Measurements from ENCODE around the gene ITPR2. TPM values are rescaled to one million over a fixed set of nuclear protein-coding genes. Genes with fewer than 3 reads are reported as not detected.

Gene ITPR2
- total RNA-seq, 1 experiment from 2014 or later, result 14.3 TPM

GRCh38 chr12:26331136-26331535 is 501.9 kb downstream of the ITPR2 start:
- DNase-seq (ENCODE audit: unreplicated experiment), result no peak
- BruUV-seq (replicated peaks), result no TSS peak
- no peak for TF ChIP-seq CTCF (IDR thresholded peaks at IDR 0.05; ENCODE audit: unreplicated experiment)
- Mint-ChIP-seq H3K27me3 (ENCODE audit: insufficient read depth, unreplicated experiment) (no peaks in the 10 kb centered on the region), H3K27ac (ENCODE audit: low read depth, unreplicated experiment) (no peak overlapping the region), H3K4me3 (ENCODE audit: unreplicated experiment) (no peak overlapping the region), H3K36me3 (ENCODE audit: insufficient read depth, unreplicated experiment) (no peaks in the 10 kb centered on the region), H3K4me1 (ENCODE audit: insufficient read depth, unreplicated experiment) (no peaks in the 10 kb centered on the region), H3K9me3 (ENCODE audit: unreplicated experiment) (no peaks in the 10 kb centered on the region)
- ChIA-PET CTCF (interaction anchor here (1.1 kb wide), 1 partner anchor 13 kb away, joined by 3 read pairs; no protein-coding TSS in a partner anchor), POLR2A (no interaction called here)
- intact Hi-C loops (cut with micrococcal nuclease), result no loop called here

GRCh38 chr12:26327975-26328644 is 504.9 kb downstream of the ITPR2 start:
- intact Hi-C loops (cut with micrococcal nuclease), result no loop called here
- Mint-ChIP-seq H3K36me3 (ENCODE audit: insufficient read depth, unreplicated experiment) (no peaks in the 10 kb centered on the region), H3K4me3 (ENCODE audit: unreplicated experiment) (no peak overlapping the region), H3K27me3 (ENCODE audit: insufficient read depth, unreplicated experiment) (no peaks in the 10 kb centered on the region), H3K27ac (ENCODE audit: low read depth, unreplicated experiment) (no peak overlapping the region), H3K4me1 (ENCODE audit: insufficient read depth, unreplicated experiment) (no peaks in the 10 kb centered on the region), H3K9me3 (ENCODE audit: unreplicated experiment) (no peaks in the 10 kb centered on the region)
- BruUV-seq (replicated peaks), result no TSS peak
- DNase-seq (ENCODE audit: unreplicated experiment), result no peak
- POLR2A ChIA-PET, result interaction anchor here (0.6 kb wide), 1 partner anchor 188 kb away, joined by 3 read pairs; no protein-coding TSS in a partner anchor
- CTCF ChIA-PET, result no interaction called here
- TF ChIP-seq CTCF (IDR thresholded peaks at IDR 0.05; ENCODE audit: unreplicated experiment), result no peak

GRCh38 chr12:26323673-26324072 is 509.3 kb downstream of the ITPR2 start:
- peaks cover 16% of the 10 kb centered on the region for H3K4me1 Mint-ChIP-seq (ENCODE audit: insufficient read depth, unreplicated experiment)
- intact Hi-C loops (cut with micrococcal nuclease), result no loop called here
- H3K27ac Mint-ChIP-seq (ENCODE audit: low read depth, unreplicated experiment), result no peak overlapping the region
- no peaks in the 10 kb centered on the region for H3K9me3 Mint-ChIP-seq (ENCODE audit: unreplicated experiment)
- ChIA-PET POLR2A (no interaction called here), CTCF (interaction anchor here (0.6 kb wide), 1 partner anchor 523 kb away, joined by 4 read pairs; no protein-coding TSS in a partner anchor)
- H3K27me3 Mint-ChIP-seq (ENCODE audit: insufficient read depth, unreplicated experiment), result no peaks in the 10 kb centered on the region
- H3K36me3 Mint-ChIP-seq (ENCODE audit: insufficient read depth, unreplicated experiment), result no peaks in the 10 kb centered on the region
- no TSS peak for BruUV-seq (replicated peaks)
- DNase-seq (ENCODE audit: unreplicated experiment), result no peak
- no peak for TF ChIP-seq CTCF (IDR thresholded peaks at IDR 0.05; ENCODE audit: unreplicated experiment)
- no peak overlapping the region for H3K4me3 Mint-ChIP-seq (ENCODE audit: unreplicated experiment)

GRCh38 chr12:26319511-26319910 is 513.5 kb downstream of the ITPR2 start:
- peak overlapping the region; percentile 30 for H3K4me3 Mint-ChIP-seq (ENCODE audit: unreplicated experiment)
- intact Hi-C loops (cut with micrococcal nuclease), result loop anchor here (1.0 to 10.0 kb wide), 5 partner anchors 20 to 196 kb away; no protein-coding TSS in a partner anchor
- no peaks in the 10 kb centered on the region for H3K27me3 Mint-ChIP-seq (ENCODE audit: insufficient read depth, unreplicated experiment)
- no peaks in the 10 kb centered on the region for H3K36me3 Mint-ChIP-seq (ENCODE audit: insufficient read depth, unreplicated experiment)
- no peak for TF ChIP-seq CTCF (IDR thresholded peaks at IDR 0.05; ENCODE audit: unreplicated experiment)
- peaks cover 7% of the 10 kb centered on the region for H3K9me3 Mint-ChIP-seq (ENCODE audit: unreplicated experiment)
- CTCF ChIA-PET, result interaction anchor here (0.7 to 2.9 kb wide), 7 partner anchors 21 to 200 kb away, joined by 3 to 12 read pairs (median 4); no protein-coding TSS in a partner anchor
- BruUV-seq (replicated peaks), result no TSS peak
- POLR2A ChIA-PET, result interaction anchor here (0.7 to 4.5 kb wide), 17 partner anchors 14 to 328 kb away, joined by 3 to 87 read pairs (median 8); partner anchors contain the start of gene BHLHE41
- H3K27ac Mint-ChIP-seq (ENCODE audit: low read depth, unreplicated experiment), result peak overlapping the region; percentile 89
- peak; percentile 99 for DNase-seq (ENCODE audit: unreplicated experiment)
- peaks cover 32% of the 10 kb centered on the region for H3K4me1 Mint-ChIP-seq (ENCODE audit: insufficient read depth, unreplicated experiment)
